CD4-positive, alpha-beta T cell (primary cell): ENCODE data around the gene ARID3A. TPM values are rescaled to one million over a fixed set of nuclear protein-coding genes. Genes with fewer than 3 reads are reported as not detected.

Source experiments
- ATAC-seq: fragments of 200-7000 bp; cut with Tn5 transposase; one replicate; pipeline ENCODE4 v1.10.0; 2022; ENCODE audit warnings: mild to moderate bottlenecking; ENCODE audit not compliant: poor library complexity
- CTCF ChIA-PET: fragments of 350-600 bp; sonication (Branson Sonifier 250); formaldehyde crosslinking; loops from one replicate; lab custom pipeline; 2021; ENCODE audit warnings: antibody characterized with exemption, inconsistent platforms; lab: Charles Lee
- POLR2A ChIA-PET: fragments of 350-600 bp; sonication (Branson Sonifier 250); formaldehyde crosslinking; loops from one replicate; lab custom pipeline; 2021; ENCODE audit warnings: antibody characterized with exemption, inconsistent platforms; lab: Charles Lee
- DNase-seq, 14 experiments: peaks; one replicate each; pipeline ENCODE4 v3.0.0-alpha.2; 2013 to 2020; ENCODE audit warnings: mixed read lengths in 2 of 14
- H3K27ac ChIP-seq, 2 donors: one replicate each; pipeline versions ENCODE4 v1.5.1 to v1.7.0; 2013; ENCODE audit warnings: low read length in 2 of 2, low read depth in 1 of 2, mild to moderate bottlenecking in 1 of 2
- H3K27me3 ChIP-seq, 2 experiments: 1 replicate in 1 of 2; 2 replicates in 1 of 2; pipeline versions ENCODE4 v1.6.1 to v1.7.0; 2013; ENCODE audit warnings: low read length in 2 of 2, control low read depth in 1 of 2, mild to moderate bottlenecking in 1 of 2, moderate library complexity in 1 of 2; ENCODE audit not compliant: insufficient read depth in 2 of 2, control insufficient read depth in 1 of 2
- H3K36me3 ChIP-seq: one replicate; pipeline ENCODE4 v1.6.1; 2013; ENCODE audit warnings: low read length, control low read depth; ENCODE audit not compliant: insufficient read depth
- H3K4me1 ChIP-seq: one replicate; pipeline ENCODE4 v1.6.1; 2013; ENCODE audit warnings: low read length, control low read depth; ENCODE audit not compliant: insufficient read depth
- H3K4me3 ChIP-seq: one replicate; pipeline ENCODE4 v1.5.1; 2013; ENCODE audit warnings: mild to moderate bottlenecking, low read length, moderate library complexity
- H3K9me3 ChIP-seq, 2 experiments: 1 replicate in 1 of 2; 2 replicates in 1 of 2; pipeline versions ENCODE4 v1.6.1 to v1.7.0; 2013; ENCODE audit warnings: low read length in 2 of 2, mild to moderate bottlenecking in 2 of 2, control low read depth in 1 of 2, moderate library complexity in 1 of 2; ENCODE audit not compliant: control insufficient read depth in 1 of 2, insufficient read depth in 1 of 2
- H3K27ac Mint-ChIP-seq: one replicate; pipeline ENCODE4 v1.8.0; 2020; ENCODE audit warnings: mixed read lengths
- H3K27me3 Mint-ChIP-seq: one replicate; pipeline ENCODE4 v1.8.0; 2021; ENCODE audit warnings: mixed read lengths
- H3K36me3 Mint-ChIP-seq: one replicate; pipeline ENCODE4 v1.8.0; 2021; ENCODE audit warnings: low read depth, mixed read lengths
- H3K4me1 Mint-ChIP-seq: one replicate; pipeline ENCODE4 v1.8.0; 2021; ENCODE audit warnings: low read depth, mixed read lengths
- H3K4me3 Mint-ChIP-seq: one replicate; pipeline ENCODE4 v1.8.0; 2020; ENCODE audit warnings: mild to moderate bottlenecking, mixed read lengths
- H3K9me3 Mint-ChIP-seq: one replicate; pipeline ENCODE4 v1.8.0; 2020; ENCODE audit warnings: mixed read lengths
- intact Hi-C, 2 experiments: fragments of 100-400 bp; cut with DNase I in 1 of 2; cut with micrococcal nuclease in 1 of 2; formaldehyde crosslinking; loops; one replicate each; pipeline versions ENCODE4 v1.15.1 to v1.9.0; 2023 to 2025; cut with DNase I, micrococcal nuclease
- total RNA-seq, 174 experiments: library from RNA in 2 of 174; stranded (reverse) in 2 of 174; gene quantifications; one replicate each; pipeline ENCODE4 v1.2.3 and lab custom pipeline; 2021 to 2026
- TF ChIP-seq, protein P1 (sequence below): fragments of 200-600 bp; IDR thresholded peaks from one replicate; pipeline ENCODE4 v1.8.0; 2022; ENCODE audit warnings: antibody characterized with exemption, mild to moderate bottlenecking

Gene ARID3A
- total RNA-seq, 2 experiments from 2014 or later: 3.7 to 4.1 TPM

DNA sequence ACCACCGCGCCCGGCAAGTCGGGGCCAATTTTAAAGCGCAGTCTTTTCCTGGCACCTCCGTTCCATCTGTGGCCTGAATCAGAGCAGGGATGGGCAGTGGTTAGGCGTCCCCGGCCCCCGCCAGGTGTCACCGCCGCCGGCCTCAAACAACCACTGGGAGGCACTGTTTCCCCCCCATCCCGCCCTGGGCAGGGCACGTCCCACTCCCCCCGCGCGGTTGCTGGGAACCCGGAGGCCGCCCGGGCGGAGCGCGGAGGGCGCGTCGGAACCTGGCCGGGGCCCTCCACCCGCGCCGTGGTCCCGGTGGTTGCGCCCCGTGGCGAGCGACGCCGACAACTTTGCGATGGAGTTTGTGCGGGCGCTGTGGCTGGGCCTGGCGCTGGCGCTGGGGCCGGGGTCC is 74.3 kb downstream of the ARID3A start, which contains the start of gene GRIN3B:
Gene GRIN3B, plus strand, starts transcription at position 325 of the 400 bp plus-strand sequence. Its CDS starts 19 bp downstream, at position 344.
- Histone ChIP-seq H3K27ac (no peak within 1 kb of the TSS), H3K27me3 (peaks cover 30 to 48% of the 10 kb centered on the region in 2 experiments), H3K9me3 (peaks cover 0 to 11% of the 10 kb centered on the region in 2 experiments), H3K4me3 (no peak within 1 kb of the TSS), H3K36me3 (no peaks in the 10 kb centered on the region), H3K4me1 (peaks cover 35% of the 10 kb centered on the region)
- DNase-seq (peak; percentile 43 to 81 (median 58)), ATAC-seq (peak; percentile 10)
- Mint-ChIP-seq H3K4me3 (peak within 1 kb of the TSS; percentile 46), H3K27ac (no peak within 1 kb of the TSS), H3K9me3 (no peaks in the 10 kb centered on the region), H3K36me3 (peaks cover 6% of the 10 kb centered on the region), H3K4me1 (peaks cover 13% of the 10 kb centered on the region), H3K27me3 (peaks cover 31% of the 10 kb centered on the region)
- TF ChIP-seq, protein P1, sequence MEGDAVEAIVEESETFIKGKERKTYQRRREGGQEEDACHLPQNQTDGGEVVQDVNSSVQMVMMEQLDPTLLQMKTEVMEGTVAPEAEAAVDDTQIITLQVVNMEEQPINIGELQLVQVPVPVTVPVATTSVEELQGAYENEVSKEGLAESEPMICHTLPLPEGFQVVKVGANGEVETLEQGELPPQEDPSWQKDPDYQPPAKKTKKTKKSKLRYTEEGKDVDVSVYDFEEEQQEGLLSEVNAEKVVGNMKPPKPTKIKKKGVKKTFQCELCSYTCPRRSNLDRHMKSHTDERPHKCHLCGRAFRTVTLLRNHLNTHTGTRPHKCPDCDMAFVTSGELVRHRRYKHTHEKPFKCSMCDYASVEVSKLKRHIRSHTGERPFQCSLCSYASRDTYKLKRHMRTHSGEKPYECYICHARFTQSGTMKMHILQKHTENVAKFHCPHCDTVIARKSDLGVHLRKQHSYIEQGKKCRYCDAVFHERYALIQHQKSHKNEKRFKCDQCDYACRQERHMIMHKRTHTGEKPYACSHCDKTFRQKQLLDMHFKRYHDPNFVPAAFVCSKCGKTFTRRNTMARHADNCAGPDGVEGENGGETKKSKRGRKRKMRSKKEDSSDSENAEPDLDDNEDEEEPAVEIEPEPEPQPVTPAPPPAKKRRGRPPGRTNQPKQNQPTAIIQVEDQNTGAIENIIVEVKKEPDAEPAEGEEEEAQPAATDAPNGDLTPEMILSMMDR: peak; percentile 34
- POLR2A ChIA-PET: no interaction called here
- CTCF ChIA-PET: no interaction called here
- intact Hi-C loops: no loop called here

DNA sequence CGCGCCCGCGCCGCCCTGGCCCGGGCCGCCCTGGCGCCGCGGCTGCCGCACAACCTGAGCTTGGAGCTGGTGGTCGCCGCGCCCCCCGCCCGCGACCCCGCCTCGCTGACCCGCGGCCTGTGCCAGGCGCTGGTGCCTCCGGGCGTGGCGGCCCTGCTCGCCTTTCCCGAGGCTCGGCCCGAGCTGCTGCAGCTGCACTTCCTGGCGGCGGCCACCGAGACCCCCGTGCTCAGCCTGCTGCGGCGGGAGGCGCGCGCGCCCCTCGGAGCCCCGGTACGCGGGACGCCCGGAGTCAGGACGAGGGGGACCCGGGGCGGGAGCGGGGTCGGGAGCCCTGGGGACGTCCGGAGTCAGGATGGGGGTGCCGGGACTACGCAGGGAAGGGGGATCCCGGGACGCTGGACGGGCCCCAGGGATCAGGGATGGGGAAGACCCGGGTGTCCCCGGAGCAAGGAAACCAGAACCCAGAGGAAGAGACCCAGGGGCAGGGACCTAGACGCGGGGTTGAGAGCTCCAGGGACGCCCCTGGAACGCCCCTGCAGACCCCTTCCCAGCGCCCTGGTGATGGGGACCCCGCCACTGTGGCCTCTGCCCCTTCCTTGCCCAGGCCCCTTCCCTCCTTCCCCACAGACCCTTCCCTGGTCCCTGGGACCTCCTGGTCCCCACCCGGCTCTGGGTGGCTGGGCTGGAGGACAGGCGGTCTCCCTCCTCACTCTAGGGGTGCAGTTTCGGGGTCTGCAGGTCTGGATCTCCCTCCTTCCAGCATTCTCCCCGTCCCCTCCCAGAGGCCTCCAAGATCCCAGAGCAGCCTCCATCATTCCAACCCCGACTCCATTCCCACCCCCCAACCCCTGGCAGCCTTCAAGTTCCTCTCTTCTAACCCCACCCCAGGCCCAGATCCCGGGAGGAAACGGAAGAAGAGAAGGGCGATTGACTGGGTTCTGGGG is 75.0 kb downstream of the ARID3A start:
- Mint-ChIP-seq H3K4me3 (peak overlapping the region; percentile 34), H3K4me1 (peaks cover 13% of the 10 kb centered on the region), H3K27ac (no peak overlapping the region), H3K9me3 (no peaks in the 10 kb centered on the region), H3K36me3 (peaks cover 6% of the 10 kb centered on the region), H3K27me3 (peaks cover 31% of the 10 kb centered on the region)
- H3K36me3 ChIP-seq: no peaks in the 10 kb centered on the region
- intact Hi-C loops: loop anchor here (1.0 kb wide), 5 partner anchors 19 to 231 kb away; no protein-coding TSS in a partner anchor
- TF ChIP-seq, protein P1: no peak
- peaks cover 30 to 47% of the 10 kb centered on the region in 2 experiments for H3K27me3 ChIP-seq
- H3K9me3 ChIP-seq: peaks cover 0 to 11% of the 10 kb centered on the region in 2 experiments
- ChIA-PET CTCF (no interaction called here), POLR2A (interaction anchor here (0.6 to 1.0 kb wide), 4 partner anchors 19 to 193 kb away, joined by 3 to 4 read pairs (median 3); partner anchors contain the start of genes RNU6-2 and TMEM259)
- no peak for ATAC-seq
- no peak overlapping the region for H3K4me3 ChIP-seq
- peaks cover 31% of the 10 kb centered on the region for H3K4me1 ChIP-seq
- no peak for DNase-seq
- H3K27ac ChIP-seq: no peak overlapping the region

DNA sequence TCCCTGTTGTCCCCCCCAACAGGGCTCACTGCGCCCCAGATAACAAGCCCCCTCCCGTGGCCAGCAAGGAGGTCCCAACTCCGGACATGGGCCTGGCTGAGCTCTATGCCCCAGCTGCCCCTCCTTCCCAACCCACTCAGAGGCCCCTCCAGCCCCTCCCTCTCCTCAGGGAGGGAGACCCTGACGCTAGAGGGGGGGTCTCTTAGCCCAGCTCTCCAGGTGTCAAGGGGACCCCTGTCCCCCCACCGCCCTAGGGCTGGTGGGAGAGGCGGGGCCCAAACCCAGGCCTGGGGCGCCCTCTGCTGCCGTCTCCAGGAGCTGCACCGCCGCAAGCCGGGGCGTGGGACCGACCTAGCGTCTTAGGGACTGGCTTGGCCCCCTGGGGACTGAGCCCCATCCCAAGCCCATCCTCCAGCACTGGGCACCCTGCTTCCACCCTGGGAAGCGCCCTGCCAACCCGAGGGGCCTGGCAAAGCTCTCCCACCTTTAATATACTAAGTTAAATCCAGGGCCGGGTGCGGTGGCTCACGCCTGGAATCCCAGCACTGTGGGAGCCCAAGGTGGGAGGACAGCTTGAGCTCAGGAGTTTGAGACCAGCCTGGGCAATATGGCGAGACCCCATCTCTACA is 75.8 kb downstream of the ARID3A start:
- CTCF ChIA-PET: no interaction called here
- H3K36me3 ChIP-seq: no peaks in the 10 kb centered on the region
- H3K4me3 ChIP-seq: no peak overlapping the region
- H3K4me1 ChIP-seq: peaks cover 23% of the 10 kb centered on the region
- Mint-ChIP-seq H3K4me1 (peaks cover 7% of the 10 kb centered on the region), H3K9me3 (no peaks in the 10 kb centered on the region), H3K27me3 (peaks cover 26% of the 10 kb centered on the region), H3K4me3 (no peak overlapping the region), H3K36me3 (peaks cover under 1% of the 10 kb centered on the region), H3K27ac (no peak overlapping the region)
- POLR2A ChIA-PET: interaction anchor here (0.6 to 1.0 kb wide), 4 partner anchors 18 to 192 kb away, joined by 3 to 4 read pairs (median 3); partner anchors contain the start of genes RNU6-2 and TMEM259
- ATAC-seq (peak; percentile 82), DNase-seq (peak in 13 of 14 experiments; percentile 62 to 82 (median 71))
- intact Hi-C loops: loop anchor here (1.0 kb wide), 5 partner anchors 19 to 231 kb away; no protein-coding TSS in a partner anchor
- H3K27me3 ChIP-seq: peaks cover 30 to 40% of the 10 kb centered on the region in 2 experiments
- no peak overlapping the region for H3K27ac ChIP-seq
- TF ChIP-seq, protein P1: peak; percentile 91
- peaks cover 0 to 11% of the 10 kb centered on the region in 2 experiments for H3K9me3 ChIP-seq
